HG03103 (cell line): Measurements from ENCODE around the gene HADHA.

Source experiments
- ATAC-seq: cut with Tn5 transposase; IDR thresholded peaks from one replicate; pipeline ENCODE4 v1.9.1; 2021; ENCODE audit warnings: low read depth; ENCODE audit not compliant: unreplicated experiment

HADHA gene

DNA sequence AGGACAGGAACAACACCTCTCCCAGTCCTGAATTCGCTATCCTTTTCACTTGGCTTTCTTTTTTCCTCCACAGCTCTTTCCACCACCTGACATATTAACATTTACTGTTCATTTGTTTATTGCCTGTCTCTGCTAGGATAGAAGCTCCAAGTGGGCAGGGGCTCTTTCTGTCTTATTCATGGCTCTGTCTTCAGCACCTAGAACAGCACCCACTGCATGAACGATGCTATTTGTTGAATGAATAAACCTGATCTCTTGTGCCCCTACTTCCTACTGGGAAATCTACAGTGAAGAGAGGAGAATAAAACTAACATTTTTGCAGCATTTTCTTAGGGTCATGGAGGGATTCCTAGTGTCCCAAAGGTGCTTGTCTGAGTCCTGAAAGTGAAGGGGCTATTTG, 95.9 kb downstream of the HADHA start:
- ATAC-seq = no peak

DNA sequence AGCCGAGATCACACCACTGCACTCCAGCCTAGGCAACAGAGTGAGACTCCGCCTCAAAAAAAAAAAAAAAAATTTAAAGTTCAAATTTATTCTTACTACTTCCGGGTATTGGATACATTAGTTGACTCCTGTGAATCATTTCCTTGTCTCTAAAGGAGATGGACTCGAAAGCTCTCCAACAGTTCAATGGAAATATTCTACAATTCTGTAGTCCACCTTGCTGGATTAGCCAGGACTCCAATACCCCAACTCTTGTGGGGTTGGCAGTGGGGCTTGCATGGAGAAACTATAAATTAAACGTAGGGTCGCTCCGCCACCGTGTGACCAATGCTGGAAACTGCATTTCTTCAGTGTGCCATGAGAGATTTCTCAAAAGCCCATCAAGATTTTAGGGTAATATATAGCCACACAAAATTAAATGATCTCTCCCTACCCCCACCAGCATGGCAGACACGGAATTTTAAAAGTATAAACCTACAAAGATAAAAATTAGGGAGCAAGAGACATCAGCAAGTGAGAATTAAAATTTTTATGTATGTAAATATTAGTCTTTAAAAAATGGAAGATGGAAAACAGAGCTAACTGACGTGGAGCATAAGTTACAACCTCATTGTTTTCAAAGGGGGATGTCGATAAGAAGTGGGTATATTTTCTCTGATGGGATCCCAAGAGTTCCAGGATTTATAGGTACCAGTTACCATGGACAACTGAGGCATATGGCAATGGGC, 99.3 kb downstream of the HADHA start:
- ATAC-seq = no peak

DNA sequence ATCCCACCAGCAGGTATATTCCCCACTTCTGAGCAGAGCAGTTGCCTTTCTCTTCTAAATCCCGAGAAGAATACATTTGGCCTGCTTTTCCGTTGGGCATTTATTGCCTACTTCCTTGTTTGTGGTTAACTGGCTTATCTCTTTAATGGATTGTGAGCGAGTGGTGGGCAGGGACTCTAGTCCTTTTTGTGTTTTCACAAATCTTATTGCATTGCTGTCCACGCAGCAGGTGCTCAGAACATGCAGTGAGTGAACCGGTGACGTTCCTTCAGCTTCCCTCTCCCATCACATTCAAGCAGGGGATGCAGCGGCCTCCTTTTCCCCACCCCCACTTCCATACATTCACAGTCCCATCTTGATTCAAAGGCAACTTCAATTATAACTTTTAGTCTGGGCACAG, 100.4 kb downstream of the HADHA start:
- ATAC-seq = no peak

DNA sequence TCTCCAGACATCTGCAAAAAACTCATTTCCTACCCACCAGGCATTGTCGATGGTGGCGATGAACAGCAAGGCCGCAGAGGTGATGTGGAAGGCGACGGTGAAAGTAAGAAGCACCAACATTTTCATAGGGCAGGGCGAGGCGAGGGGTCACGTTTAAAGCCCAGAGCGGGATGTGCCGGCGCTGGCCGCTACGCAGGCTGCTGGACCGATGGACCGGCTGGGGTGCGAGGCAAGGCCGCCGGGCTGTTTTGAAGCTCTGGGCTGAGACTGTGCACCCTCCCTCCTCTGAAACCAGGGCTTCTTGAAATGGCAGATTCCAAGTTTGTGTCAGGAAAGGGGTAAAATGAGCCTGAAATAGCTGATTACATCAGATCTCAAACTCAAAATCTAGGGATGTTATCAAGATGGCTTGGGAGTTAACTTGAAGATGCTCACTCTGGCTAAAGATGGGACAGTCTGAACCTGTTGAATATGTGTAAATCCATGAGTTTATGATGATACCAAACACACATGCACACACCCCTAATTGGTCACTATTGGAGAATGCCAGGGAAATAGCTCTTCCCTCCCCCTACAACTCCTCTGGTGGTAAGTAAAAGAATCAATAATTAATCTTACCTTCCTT, 103.2 kb downstream of the HADHA start:
- no peak for ATAC-seq
